CD1c-positive myeloid dendritic cell (primary cell): Measurements from ENCODE around the gene MTERF1.

Experiments
- DNase-seq: peaks from one replicate; pipeline ENCODE4 v3.0.0-alpha.2; 2016; ENCODE audit errors: extremely low spot score

The MTERF1 gene

DNA sequence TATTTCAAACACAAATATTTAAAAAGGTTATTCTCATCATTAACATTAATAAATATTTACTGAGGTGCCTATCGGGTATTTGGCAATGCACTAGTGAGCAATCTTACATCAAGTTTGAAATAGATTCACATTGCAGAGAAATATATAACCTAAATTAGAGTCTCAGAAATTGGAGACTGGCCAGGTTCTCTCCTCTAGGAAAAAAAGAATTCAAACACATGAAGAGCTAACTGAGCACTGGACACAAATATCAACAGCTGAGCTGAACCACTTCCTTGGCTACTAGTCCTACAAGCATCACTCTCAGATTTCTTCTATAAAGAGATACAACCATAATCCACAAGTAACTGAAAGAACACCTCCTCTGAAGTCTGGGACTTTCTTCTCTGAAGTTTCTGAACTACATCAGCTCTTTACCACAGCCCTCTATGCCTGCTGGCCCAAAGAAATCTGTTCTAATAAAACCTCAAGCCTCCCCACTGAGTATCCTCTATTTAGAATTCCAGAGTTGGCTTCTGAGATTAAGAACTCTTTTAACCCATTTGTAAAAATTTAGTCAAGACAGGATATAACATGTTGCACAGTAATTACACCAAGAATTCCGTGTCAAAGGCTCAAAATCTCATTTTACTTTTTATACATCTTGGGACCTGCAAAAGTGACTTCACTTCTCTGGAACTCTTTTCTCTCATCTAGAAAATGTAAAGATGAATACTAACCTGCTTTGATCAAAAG, 45.2 kb downstream of the MTERF1 start:
- DNase-seq, result no peak

DNA sequence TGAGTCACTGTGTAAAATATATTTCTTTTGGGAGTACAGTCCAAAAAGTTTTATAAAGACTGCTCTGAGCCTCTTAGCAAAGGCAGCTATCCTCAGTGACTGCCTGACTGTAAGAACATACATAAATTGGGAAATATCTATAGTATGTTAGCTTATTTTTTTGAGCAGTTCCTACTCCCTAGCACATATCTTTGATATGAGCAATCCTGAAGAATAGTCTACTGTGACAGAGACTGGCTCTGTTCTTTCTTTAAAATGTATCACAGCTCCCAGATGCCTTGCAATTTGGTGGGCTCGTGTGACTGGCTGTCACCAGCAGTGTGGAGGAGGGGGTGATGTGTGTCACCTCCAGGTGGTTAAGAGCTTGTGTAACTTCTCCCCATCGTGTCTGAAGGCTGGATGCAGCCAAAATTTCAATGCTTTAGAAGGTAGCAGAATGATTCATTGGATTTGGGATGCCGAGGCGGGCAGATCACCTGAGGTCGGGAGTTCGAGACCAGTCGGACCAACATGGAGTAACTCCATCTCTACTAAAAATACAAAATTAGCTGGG, 47.9 kb downstream of the MTERF1 start:
- DNase-seq, result no peak

DNA sequence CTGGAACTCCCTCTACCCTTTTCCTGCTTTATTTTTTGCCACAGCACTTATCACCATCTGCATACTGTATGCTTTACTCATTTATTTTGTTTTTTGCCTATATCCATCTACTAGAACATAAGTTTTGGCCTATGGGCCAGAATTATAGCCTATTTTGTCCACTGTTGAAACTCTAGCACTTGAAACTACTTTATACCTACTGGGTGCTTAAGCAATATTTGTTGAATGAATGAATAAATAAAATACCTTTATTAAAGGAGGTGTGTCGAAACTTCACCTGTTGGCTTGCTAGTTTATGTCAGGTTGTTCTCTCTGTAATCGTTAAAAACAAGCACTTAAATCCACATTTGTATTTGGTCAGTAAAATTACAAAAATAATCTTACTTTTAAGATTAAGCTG, 53.3 kb downstream of the MTERF1 start:
- DNase-seq, result no peak

DNA sequence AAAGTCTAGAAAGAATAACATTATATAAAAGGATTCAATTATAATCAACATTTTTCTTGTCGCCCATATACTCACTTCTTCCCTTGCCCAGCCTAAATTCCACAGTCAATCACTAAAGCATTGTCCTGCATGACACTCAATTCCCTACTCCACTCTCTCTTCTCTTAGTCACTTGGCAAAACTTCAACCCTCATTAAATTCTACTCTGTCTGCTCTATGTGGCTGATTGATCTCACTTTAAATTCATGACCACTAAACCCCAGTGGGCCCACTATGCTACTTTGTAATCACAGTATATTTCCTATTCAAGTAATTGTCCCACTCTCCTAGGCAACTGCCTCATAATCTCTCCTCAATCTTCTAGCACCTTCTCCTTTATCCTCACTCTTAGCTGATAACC, 54.1 kb downstream of the MTERF1 start:
- no peak for DNase-seq

DNA sequence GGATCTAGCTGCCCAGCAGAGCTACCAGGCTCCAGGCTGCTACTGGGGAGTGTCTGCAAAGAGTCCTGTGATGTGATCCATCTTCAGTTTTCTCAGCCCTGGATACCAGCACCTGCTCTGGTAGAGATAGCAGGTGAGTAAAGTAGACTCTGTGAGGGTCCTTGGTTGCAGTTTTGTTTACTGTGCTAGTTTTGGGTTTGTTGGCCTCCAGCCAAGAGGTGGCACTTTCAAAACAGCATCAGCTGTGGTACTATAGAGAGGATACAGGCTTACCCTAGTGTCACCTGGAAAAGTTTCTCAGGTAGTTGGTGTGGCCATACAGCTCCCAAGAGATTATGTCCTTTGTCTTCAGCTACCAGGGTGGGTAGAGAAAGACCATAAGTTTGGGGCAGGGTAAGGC, 56.3 kb downstream of the MTERF1 start:
- DNase-seq, result no peak
